NCI-H69 (cell line): ENCODE results near the gene SH3D19.
"Not testable (repeated sequence)": the region's sequence is repeated elsewhere in the genome, so short reads cannot be mapped to it uniquely, and the experiment has no call there.

ENCODE experiments used
- DNase-seq: peaks from one replicate; lab custom pipeline; 2025; lab: John Stamatoyannopoulos, UW

Gene SH3D19

GRCh38 chr4:151321586-151321985 is 3.8 kb downstream of the SH3D19 start:
- DNase-seq: no peak

- DNase-seq: no peak
These were observed 5.9 kb downstream of the SH3D19 start for GRCh38 chr4:151319490-151319889.

- DNase-seq: no peak
These were observed 6.9 kb downstream of the SH3D19 start for GRCh38 chr4:151318307-151319006.

GRCh38 chr4:151316645-151317044 is 8.8 kb downstream of the SH3D19 start:
- no peak for DNase-seq

GRCh38 chr4:151315212-151315886 is 10.1 kb downstream of the SH3D19 start:
- no peak for DNase-seq

- DNase-seq: no peak
These were observed 10.9 kb downstream of the SH3D19 start for GRCh38 chr4:151314479-151314878.

- no peak for DNase-seq
These were observed 11.4 kb downstream of the SH3D19 start for GRCh38 chr4:151314010-151314355.

- DNase-seq: no peak
These were observed 11.9 kb downstream of the SH3D19 start for GRCh38 chr4:151313306-151314009.

GRCh38 chr4:151310124-151310728 is 15.2 kb downstream of the SH3D19 start:
- DNase-seq: no peak

GRCh38 chr4:151304755-151305154 is 20.6 kb downstream of the SH3D19 start:
- DNase-seq: no peak

- DNase-seq: no peak
These were observed 21.2 kb downstream of the SH3D19 start for GRCh38 chr4:151304226-151304625.

GRCh38 chr4:151302432-151302831 is 23.0 kb downstream of the SH3D19 start:
- no peak for DNase-seq

- DNase-seq: no peak
These were observed 28.2 kb downstream of the SH3D19 start for GRCh38 chr4:151297170-151297569.

GRCh38 chr4:151296227-151296626 is 29.2 kb downstream of the SH3D19 start:
- DNase-seq: no peak

- DNase-seq: no peak
These were observed 30.4 kb downstream of the SH3D19 start for GRCh38 chr4:151294833-151295496.

- DNase-seq: no peak
These were observed 33.4 kb downstream of the SH3D19 start for GRCh38 chr4:151292038-151292437.

- no peak for DNase-seq
These were observed 33.9 kb downstream of the SH3D19 start for GRCh38 chr4:151291485-151291884.

- DNase-seq: no peak
These were observed 38.0 kb downstream of the SH3D19 start for GRCh38 chr4:151287409-151287808.

- no peak for DNase-seq
These were observed 40.7 kb downstream of the SH3D19 start for GRCh38 chr4:151284534-151285245.

- peak; percentile 37 for DNase-seq
These were observed 48.4 kb downstream of the SH3D19 start, which contains the start of gene PRSS48 for GRCh38 chr4:151276787-151277562. Gene PRSS48, plus strand, starts transcription at chr4:151277161. Its CDS starts 12 bp downstream, at chr4:151277173.

- DNase-seq: not testable (repeated sequence)
These were observed 56.5 kb downstream of the SH3D19 start for GRCh38 chr4:151268905-151269304.
